Choroid plexus epithelial cell (primary cell): Measurements from ENCODE around the gene C12orf43.

Experiments
- DNase-seq: peaks from one replicate; pipeline ENCODE4 v3.0.0-alpha.2; 2010; ENCODE audit warnings: low read depth
- H3K4me3 ChIP-seq: 2 replicates; pipeline ENCODE4 v1.5.1; 2011; ENCODE audit warnings: low read depth, mild to moderate bottlenecking, control low read depth, low read length, moderate library complexity
- TF ChIP-seq, protein P1 (sequence below): conservative IDR thresholded peaks from 2 replicates; pipeline ENCODE4 v1.5.1; 2011; ENCODE audit warnings: low read depth, mild to moderate bottlenecking, control low read depth, inconsistent platforms, low read length, moderate library complexity

The C12orf43 gene

DNA sequence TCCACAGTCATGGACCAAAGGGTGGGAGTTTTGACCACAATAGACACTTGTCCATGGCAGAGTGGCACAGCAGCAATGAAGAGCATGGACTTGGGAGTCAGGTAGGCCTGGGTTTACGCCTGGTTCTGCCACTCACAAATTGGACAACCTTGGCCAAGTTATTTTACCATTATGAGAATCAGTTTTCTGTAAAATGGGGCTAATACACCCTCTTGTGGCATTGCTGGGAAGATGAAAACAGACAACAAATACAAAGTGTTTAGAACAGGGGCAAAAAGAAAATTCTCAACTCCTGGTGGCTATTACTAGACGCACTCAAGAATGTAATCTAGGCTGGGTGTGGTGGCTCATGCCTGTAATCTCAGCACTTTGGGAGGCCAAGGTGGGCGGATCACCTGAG is 2.6 kb downstream of the C12orf43 start:
- TF ChIP-seq, protein P1, sequence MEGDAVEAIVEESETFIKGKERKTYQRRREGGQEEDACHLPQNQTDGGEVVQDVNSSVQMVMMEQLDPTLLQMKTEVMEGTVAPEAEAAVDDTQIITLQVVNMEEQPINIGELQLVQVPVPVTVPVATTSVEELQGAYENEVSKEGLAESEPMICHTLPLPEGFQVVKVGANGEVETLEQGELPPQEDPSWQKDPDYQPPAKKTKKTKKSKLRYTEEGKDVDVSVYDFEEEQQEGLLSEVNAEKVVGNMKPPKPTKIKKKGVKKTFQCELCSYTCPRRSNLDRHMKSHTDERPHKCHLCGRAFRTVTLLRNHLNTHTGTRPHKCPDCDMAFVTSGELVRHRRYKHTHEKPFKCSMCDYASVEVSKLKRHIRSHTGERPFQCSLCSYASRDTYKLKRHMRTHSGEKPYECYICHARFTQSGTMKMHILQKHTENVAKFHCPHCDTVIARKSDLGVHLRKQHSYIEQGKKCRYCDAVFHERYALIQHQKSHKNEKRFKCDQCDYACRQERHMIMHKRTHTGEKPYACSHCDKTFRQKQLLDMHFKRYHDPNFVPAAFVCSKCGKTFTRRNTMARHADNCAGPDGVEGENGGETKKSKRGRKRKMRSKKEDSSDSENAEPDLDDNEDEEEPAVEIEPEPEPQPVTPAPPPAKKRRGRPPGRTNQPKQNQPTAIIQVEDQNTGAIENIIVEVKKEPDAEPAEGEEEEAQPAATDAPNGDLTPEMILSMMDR, result peak; percentile 3
- H3K4me3 ChIP-seq, result no peak overlapping the region
- no peak for DNase-seq

DNA sequence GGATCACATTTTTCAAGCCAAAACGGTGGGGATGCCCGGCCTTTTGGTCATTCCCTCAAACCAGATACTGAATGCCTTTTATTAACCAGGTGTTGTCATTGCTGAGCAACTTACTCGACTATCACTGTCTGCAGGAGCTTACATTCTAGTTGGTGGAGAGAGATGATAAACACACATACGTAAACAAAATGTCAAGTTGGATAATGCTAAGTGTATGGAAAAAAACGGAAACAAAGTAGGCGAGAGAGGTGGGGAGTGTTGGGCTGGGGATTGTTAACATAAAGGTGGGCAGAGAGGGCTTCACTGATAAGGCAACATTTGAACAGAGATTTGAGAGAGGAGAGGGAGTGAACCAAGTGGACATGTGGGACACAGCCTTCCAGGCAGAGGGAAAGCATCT is 4.5 kb downstream of the C12orf43 start:
- TF ChIP-seq, protein P1, result no peak
- DNase-seq, result no peak
- no peak overlapping the region for H3K4me3 ChIP-seq

DNA sequence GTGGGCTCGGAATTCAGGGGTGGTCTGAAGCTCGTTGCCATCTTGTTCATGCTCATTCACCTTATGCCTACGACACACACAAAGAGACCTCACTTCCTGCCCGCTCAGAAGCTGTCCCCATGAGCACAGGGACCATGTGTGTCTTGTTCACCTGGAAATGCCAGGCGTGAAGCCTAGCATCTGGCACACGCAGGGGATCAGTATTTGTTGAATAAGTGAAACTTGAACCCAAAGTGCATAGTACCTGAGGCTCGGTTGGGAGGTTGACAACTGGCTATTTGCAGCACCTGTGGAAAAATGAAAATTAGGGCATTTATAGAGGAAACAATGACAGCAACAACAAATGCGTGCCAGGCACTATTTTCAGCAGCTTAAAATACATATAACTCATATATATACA is 5.4 kb downstream of the C12orf43 start:
- TF ChIP-seq, protein P1, result no peak
- no peak overlapping the region for H3K4me3 ChIP-seq
- DNase-seq, result no peak

DNA sequence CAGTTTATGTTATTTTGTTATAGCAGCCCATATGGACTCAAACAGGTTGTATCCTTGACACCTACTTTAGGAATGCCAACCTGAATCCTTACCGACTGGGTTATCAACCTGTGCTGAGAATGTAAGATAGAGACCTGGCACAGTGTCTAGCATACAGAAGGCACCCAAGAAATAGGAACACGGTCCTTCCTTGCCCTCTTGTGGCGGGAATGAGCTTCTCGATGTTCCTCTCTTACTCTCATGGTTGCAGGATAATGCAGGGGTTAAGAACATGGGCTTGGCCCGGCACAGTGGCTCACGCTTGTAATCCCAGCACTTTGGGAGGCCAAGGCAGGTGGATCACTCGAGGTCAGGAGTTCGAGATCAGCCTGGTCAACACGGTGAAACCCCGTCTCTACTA is 6.5 kb downstream of the C12orf43 start:
- DNase-seq, result peak; percentile 75
- no peak overlapping the region for H3K4me3 ChIP-seq
- TF ChIP-seq, protein P1, result peak; percentile 75

DNA sequence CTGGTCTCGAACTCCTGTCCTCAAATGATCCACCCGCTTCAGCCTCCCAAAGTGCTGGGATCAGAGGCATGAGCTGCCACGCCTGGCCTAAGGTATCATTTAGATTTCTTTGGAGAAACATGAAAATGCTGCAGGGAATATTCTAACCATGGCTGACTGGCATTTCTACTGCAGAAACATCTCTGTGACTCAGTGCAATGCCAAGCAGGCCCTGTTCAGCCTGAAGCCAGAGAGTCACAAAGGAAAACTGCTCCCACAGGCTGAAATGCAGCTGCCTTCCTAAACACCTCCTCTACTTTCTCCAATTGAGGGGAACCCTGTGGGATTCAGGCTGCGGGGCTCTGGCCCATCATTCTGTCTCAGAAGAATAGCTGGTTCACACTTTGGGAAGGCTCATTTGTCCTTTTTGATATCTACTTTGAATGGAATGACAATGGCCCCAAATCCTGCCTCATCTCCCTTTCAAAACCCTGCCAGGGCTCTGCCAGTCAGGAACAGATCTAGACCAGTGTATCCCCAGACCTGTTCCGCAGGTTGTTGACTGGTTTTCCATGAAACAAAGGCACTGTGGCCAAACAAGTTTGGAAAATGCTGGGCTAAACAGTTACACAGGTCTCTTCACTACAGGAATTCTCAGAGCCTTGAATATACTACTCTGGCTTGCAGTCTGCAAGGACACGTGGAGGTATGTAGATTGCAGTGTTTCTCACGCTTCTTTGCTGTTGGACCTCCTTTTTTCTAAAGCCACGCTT is 7.8 kb downstream of the C12orf43 start:
- TF ChIP-seq, protein P1, result no peak
- no peak overlapping the region for H3K4me3 ChIP-seq
- no peak for DNase-seq

DNA sequence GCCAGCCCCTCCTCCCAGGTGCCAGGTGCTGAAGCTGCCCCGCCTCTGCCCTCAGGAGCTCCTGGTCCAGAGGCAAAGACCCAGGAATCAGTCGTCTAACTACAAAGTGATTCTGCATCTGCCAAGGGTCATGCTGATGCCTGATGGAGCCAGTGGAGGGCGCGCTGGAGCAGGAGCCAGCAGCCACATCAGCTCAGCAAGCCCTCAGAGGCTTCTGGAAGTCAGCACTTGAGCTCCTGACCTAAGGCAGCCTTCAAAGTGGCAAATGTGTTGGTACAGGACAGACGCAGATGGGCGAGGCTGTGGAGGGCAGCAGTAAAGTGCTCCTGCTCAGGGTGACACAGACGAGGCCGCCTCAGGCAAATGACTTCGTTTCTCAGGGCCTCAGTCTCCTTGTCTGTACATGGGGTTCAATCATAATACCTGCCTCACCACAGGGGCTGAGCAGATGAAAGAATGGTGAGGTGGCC is 10.9 kb downstream of the C12orf43 start:
- TF ChIP-seq, protein P1, result peak; percentile 86
- peak; percentile 63 for DNase-seq

DNA sequence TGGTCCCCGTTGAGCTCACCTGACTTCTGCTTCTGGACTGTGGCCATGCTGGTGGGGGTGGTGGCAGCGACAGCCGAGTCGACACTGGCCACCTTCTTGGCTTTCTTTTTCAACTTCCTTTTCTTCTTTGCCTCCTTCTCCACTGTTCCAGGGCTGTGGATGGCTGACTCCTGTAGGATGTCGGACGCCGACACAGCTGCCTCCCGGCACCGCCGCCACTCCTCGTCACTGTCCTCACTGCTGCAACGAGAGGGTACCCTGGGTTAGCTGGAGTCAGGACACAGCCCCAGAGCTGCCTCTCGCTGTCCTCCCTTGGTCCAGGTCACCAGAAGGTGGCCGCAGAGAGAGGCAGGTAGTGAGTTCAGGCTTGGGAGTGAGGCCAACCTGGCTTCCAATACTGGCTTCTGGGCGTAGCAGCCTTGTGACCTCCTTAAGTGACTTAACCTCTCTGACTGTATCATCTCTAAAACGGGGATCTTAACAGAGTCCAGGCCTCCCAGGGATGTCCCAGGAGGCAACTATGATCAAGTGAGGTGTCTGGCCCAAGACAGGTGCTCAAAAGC is 12.0 kb downstream of the C12orf43 start:
- DNase-seq, result no peak
- H3K4me3 ChIP-seq, result no peak overlapping the region
- TF ChIP-seq, protein P1, result no peak

More for the DNA sequence above, 10.9 kb downstream of the C12orf43 start:
- H3K4me3 ChIP-seq, result no peak overlapping the region
